22Rv1 (cell line): Measurements from ENCODE around the gene SYNE3.

Experiments used
- CTCF ChIP-seq: fragments of 450-650 bp; IDR thresholded peaks from 2 replicates; pipeline ENCODE4 v1.5.1; 2017; ENCODE audit warnings: mild to moderate bottlenecking
- ZFX ChIP-seq: fragments of 450-650 bp; IDR thresholded peaks from 2 replicates; pipeline ENCODE4 v1.6.1; 2017; ENCODE audit warnings: antibody characterized with exemption, borderline replicate concordance

DNA sequence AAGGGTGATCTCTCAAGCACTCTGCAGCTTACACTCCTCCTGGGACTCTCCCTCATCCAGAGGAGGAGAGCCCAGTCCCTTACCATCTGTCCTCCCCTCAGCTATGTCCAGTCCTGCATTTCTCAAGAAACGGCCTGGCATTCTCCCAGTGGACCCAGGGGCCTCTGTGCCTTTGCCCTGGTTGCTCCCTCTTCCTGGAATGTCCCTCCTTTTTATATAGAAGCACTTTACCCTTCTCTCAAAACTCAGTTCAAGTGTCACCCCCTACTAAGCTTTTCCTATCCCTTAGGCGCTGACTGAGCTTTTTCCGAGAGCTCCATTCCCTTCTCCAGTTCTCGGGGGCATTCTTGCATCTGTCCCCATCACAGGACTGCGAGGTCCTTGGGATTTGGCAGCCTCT is 9.5 kb upstream of the SYNE3 start:
- no peak for TF ChIP-seq CTCF
- no peak for TF ChIP-seq ZFX
